ENCODE data around the gene RERG.

GRCh38 chr12:15168026-15168678 is 53.1 kb downstream of the RERG start:
- TF ChIP-seq REST (IDR thresholded peaks at IDR 0.05; ENCODE audit: borderline replicate concordance) (no peak), EZH2 (IDR thresholded peaks at IDR 0.05; ENCODE audit: borderline replicate concordance, insufficient read depth, low read length, poor library complexity, severe bottlenecking) (no peak)

Measured in neural cell (in vitro differentiated cells).